ENCODE results near the gene RAB14.
A peak's percentile ranks its signal among the peaks of the same experiment; 100 is the strongest.

The RAB14 gene

GRCh38 chr9:121168052-121168451 lies 33.6 kb downstream of the RAB14 start:
- TF ChIP-seq CTCF (IDR thresholded peaks at IDR 0.05; ENCODE audit: insufficient read depth, low read length) (no peak), GABPA (IDR thresholded peaks at IDR 0.05; ENCODE audit: low read depth) (no peak), REST (IDR thresholded peaks at IDR 0.05; ENCODE audit: insufficient replicate concordance, low read depth) (no peak), SPI1 (IDR thresholded peaks at IDR 0.05; ENCODE audit: borderline replicate concordance, low read depth) (no peak), POLR2AphosphoS5 (IDR thresholded peaks at IDR 0.05; ENCODE audit: low read depth) (no peak)
- no peak for DNase-seq (ENCODE audit: low read depth in 1 of 2, low spot score in 1 of 2)
- no peaks in the 10 kb centered on the region for H3K27me3 ChIP-seq (ENCODE audit: insufficient read depth, poor library complexity, severe bottlenecking)
- H3K27ac ChIP-seq (replicated peaks): no peak overlapping the region
- H3K4me3 ChIP-seq (replicated peaks; ENCODE audit: insufficient read depth, low read length): no peak overlapping the region

- no peak for DNase-seq (ENCODE audit: low read depth in 1 of 2, low spot score in 1 of 2)
- H3K27ac ChIP-seq (replicated peaks): peak overlapping the region; percentile 57
- H3K27me3 ChIP-seq (ENCODE audit: insufficient read depth, poor library complexity, severe bottlenecking): no peaks in the 10 kb centered on the region
- TF ChIP-seq CTCF (IDR thresholded peaks at IDR 0.05; ENCODE audit: insufficient read depth, low read length) (no peak), SPI1 (IDR thresholded peaks at IDR 0.05; ENCODE audit: borderline replicate concordance, low read depth) (no peak), GABPA (IDR thresholded peaks at IDR 0.05; ENCODE audit: low read depth) (no peak), POLR2AphosphoS5 (IDR thresholded peaks at IDR 0.05; ENCODE audit: low read depth) (no peak), REST (IDR thresholded peaks at IDR 0.05; ENCODE audit: insufficient replicate concordance, low read depth) (no peak)
- no peak overlapping the region for H3K4me3 ChIP-seq (replicated peaks; ENCODE audit: insufficient read depth, low read length)
Observed at GRCh38 chr9:121160025-121160424, 41.6 kb downstream of the RAB14 start.

- Histone ChIP-seq H3K4me3 (replicated peaks; ENCODE audit: insufficient read depth, low read length) (no peak overlapping the region), H3K27me3 (ENCODE audit: insufficient read depth, poor library complexity, severe bottlenecking) (no peaks in the 10 kb centered on the region), H3K27ac (replicated peaks) (no peak overlapping the region; the same call in 1 of the 2 replicates)
- DNase-seq (ENCODE audit: low read depth in 1 of 2, low spot score in 1 of 2): no peak
- no peak for TF ChIP-seq SPI1 (IDR thresholded peaks at IDR 0.05; ENCODE audit: borderline replicate concordance, low read depth)
- TF ChIP-seq POLR2AphosphoS5 (IDR thresholded peaks at IDR 0.05; ENCODE audit: low read depth): no peak
- no peak for TF ChIP-seq REST (IDR thresholded peaks at IDR 0.05; ENCODE audit: insufficient replicate concordance, low read depth)
- TF ChIP-seq GABPA (IDR thresholded peaks at IDR 0.05; ENCODE audit: low read depth): no peak
- TF ChIP-seq CTCF (IDR thresholded peaks at IDR 0.05; ENCODE audit: insufficient read depth, low read length): no peak
Observed at GRCh38 chr9:121157939-121158338, 43.7 kb downstream of the RAB14 start.

Measured in HL-60 (cell line).